Measurements from ENCODE around the gene ERG.

Gene ERG

GRCh38 chr21:38388203-38388602 lies 110.1 kb downstream of the ERG start:
- DNase-seq = no peak

- no peak for DNase-seq
Observed at GRCh38 chr21:38386967-38387366, 111.3 kb downstream of the ERG start.

GRCh38 chr21:38385427-38386175 lies 112.7 kb downstream of the ERG start:
- DNase-seq = no peak

- no peak for DNase-seq
Observed at GRCh38 chr21:38384675-38385426, 113.4 kb downstream of the ERG start.

- DNase-seq = no peak
Observed at GRCh38 chr21:38384238-38384560, 114.1 kb downstream of the ERG start.

GRCh38 chr21:38383411-38384237 lies 114.7 kb downstream of the ERG start:
- no peak for DNase-seq

- no peak for DNase-seq
Observed at GRCh38 chr21:38380481-38381137, 117.7 kb downstream of the ERG start.

GRCh38 chr21:38379147-38379546 lies 119.1 kb downstream of the ERG start:
- DNase-seq = no peak

GRCh38 chr21:38377165-38378088 lies 120.8 kb downstream of the ERG start:
- DNase-seq = no peak

- no peak for DNase-seq
Observed at GRCh38 chr21:38376693-38377092, 121.6 kb downstream of the ERG start.

GRCh38 chr21:38376235-38376634 lies 122.0 kb downstream of the ERG start:
- DNase-seq = peak in 1 of 2 donors; percentile 30

GRCh38 chr21:38367646-38368045 lies 130.6 kb downstream of the ERG start:
- DNase-seq = no peak

- no peak for DNase-seq
Observed at GRCh38 chr21:38365521-38365920, 132.8 kb downstream of the ERG start.

GRCh38 chr21:38363693-38364092 lies 134.6 kb downstream of the ERG start:
- no peak for DNase-seq

GRCh38 chr21:38361324-38361723 lies 137.0 kb downstream of the ERG start:
- DNase-seq = no peak

- no peak for DNase-seq
Observed at GRCh38 chr21:38359835-38360234, 138.4 kb downstream of the ERG start.

- DNase-seq = no peak
Observed at GRCh38 chr21:38359090-38359489, 139.2 kb downstream of the ERG start.

GRCh38 chr21:38358666-38359065 lies 139.6 kb downstream of the ERG start:
- DNase-seq = no peak

GRCh38 chr21:38358098-38358497 lies 140.2 kb downstream of the ERG start:
- no peak for DNase-seq

GRCh38 chr21:38356883-38357625 lies 141.2 kb downstream of the ERG start:
- DNase-seq = no peak

All from CD4-positive, alpha-beta T cell treated with Interferon alpha-2 for 1 hour (primary cell).